ENCODE measurements around the gene MAN2A2. TPM values are rescaled to one million over a fixed set of nuclear protein-coding genes. Genes with fewer than 3 reads are reported as not detected.

Gene MAN2A2
- total RNA-seq, 1 donor from 2014 or later, result 33.3 TPM

- Histone ChIP-seq H3K36me3 (ENCODE audit: control insufficient read depth, insufficient read depth, low read length) (peaks cover 5% of the 10 kb centered on the region), H3K4me3 (ENCODE audit: low read depth, low read length) (no peak overlapping the region), H3K27me3 (ENCODE audit: control insufficient read depth, insufficient read depth, low read length) (no peaks in the 10 kb centered on the region)
- no peak for TF ChIP-seq CTCF (IDR thresholded peaks at IDR 0.05; ENCODE audit: insufficient read depth, low read length, poor library complexity, severe bottlenecking)
- DNase-seq (ENCODE audit: low read depth), result no peak
Observed at GRCh38 chr15:90876512-90877170, 26.5 kb upstream of the MAN2A2 start.

- peaks cover 6% of the 10 kb centered on the region for H3K36me3 ChIP-seq (ENCODE audit: control insufficient read depth, insufficient read depth, low read length)
- no peaks in the 10 kb centered on the region for H3K27me3 ChIP-seq (ENCODE audit: control insufficient read depth, insufficient read depth, low read length)
- no peak for TF ChIP-seq CTCF (IDR thresholded peaks at IDR 0.05; ENCODE audit: insufficient read depth, low read length, poor library complexity, severe bottlenecking)
- no peak overlapping the region for H3K4me3 ChIP-seq (ENCODE audit: low read depth, low read length)
- no peak for DNase-seq (ENCODE audit: low read depth)
Observed at GRCh38 chr15:90877315-90877714, 25.8 kb upstream of the MAN2A2 start.

DNA sequence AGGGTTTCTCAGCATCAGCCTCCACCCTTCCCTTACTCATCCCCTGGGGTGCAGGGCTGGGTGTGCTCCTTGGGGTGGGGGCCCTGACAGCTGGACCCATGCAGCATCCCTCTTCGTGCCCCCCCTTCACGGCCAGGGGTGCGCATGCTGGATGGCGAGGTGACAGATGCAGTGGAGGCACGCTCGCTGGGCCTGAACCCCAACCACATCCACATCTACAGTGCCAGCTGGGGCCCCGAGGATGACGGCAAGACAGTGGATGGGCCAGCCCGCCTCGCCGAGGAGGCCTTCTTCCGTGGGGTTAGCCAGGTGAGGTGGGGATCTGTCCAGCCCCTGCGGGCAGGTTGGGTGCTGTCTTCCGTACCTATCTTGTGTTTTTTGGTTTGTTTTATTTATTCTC lies 25.1 kb upstream of the MAN2A2 start:
- H3K4me3 ChIP-seq (ENCODE audit: low read depth, low read length), result no peak overlapping the region
- peaks cover 6% of the 10 kb centered on the region for H3K36me3 ChIP-seq (ENCODE audit: control insufficient read depth, insufficient read depth, low read length)
- no peak for TF ChIP-seq CTCF (IDR thresholded peaks at IDR 0.05; ENCODE audit: insufficient read depth, low read length, poor library complexity, severe bottlenecking)
- DNase-seq (ENCODE audit: low read depth), result no peak
- no peaks in the 10 kb centered on the region for H3K27me3 ChIP-seq (ENCODE audit: control insufficient read depth, insufficient read depth, low read length)

- no peaks in the 10 kb centered on the region for H3K27me3 ChIP-seq (ENCODE audit: control insufficient read depth, insufficient read depth, low read length)
- H3K36me3 ChIP-seq (ENCODE audit: control insufficient read depth, insufficient read depth, low read length), result peaks cover 6% of the 10 kb centered on the region
- H3K4me3 ChIP-seq (ENCODE audit: low read depth, low read length), result no peak overlapping the region
- no peak for TF ChIP-seq CTCF (IDR thresholded peaks at IDR 0.05; ENCODE audit: insufficient read depth, low read length, poor library complexity, severe bottlenecking)
- no peak for DNase-seq (ENCODE audit: low read depth)
Observed at GRCh38 chr15:90878660-90879059, 24.4 kb upstream of the MAN2A2 start.

GRCh38 chr15:90879730-90880366 lies 23.3 kb upstream of the MAN2A2 start:
- Histone ChIP-seq H3K4me3 (ENCODE audit: low read depth, low read length) (no peak overlapping the region), H3K27me3 (ENCODE audit: control insufficient read depth, insufficient read depth, low read length) (no peaks in the 10 kb centered on the region), H3K36me3 (ENCODE audit: control insufficient read depth, insufficient read depth, low read length) (peaks cover 6% of the 10 kb centered on the region)
- no peak for TF ChIP-seq CTCF (IDR thresholded peaks at IDR 0.05; ENCODE audit: insufficient read depth, low read length, poor library complexity, severe bottlenecking)
- no peak for DNase-seq (ENCODE audit: low read depth)

Data from kidney epithelial cell (primary cell).